Muscle of leg (tissue), 16 donors: Measurements from ENCODE around the gene PMF1. TPM values are rescaled to one million over a fixed set of nuclear protein-coding genes. Genes with fewer than 3 reads are reported as not detected.

ENCODE experiments used
- DNase-seq: peaks from one replicate; pipeline ENCODE4 v3.0.0; 2013
- H3K27ac ChIP-seq: one replicate; pipeline ENCODE4 v1.5.1; 2013; ENCODE audit warnings: mild to moderate bottlenecking, low read length, control low read depth
- H3K27me3 ChIP-seq: one replicate; pipeline ENCODE4 v1.6.1; 2013; ENCODE audit warnings: low read length; ENCODE audit not compliant: control insufficient read depth, insufficient read depth
- H3K36me3 ChIP-seq: one replicate; pipeline ENCODE4 v1.6.1; 2013; ENCODE audit warnings: low read length; ENCODE audit not compliant: control insufficient read depth, insufficient read depth
- H3K4me1 ChIP-seq: one replicate; pipeline ENCODE4 v1.6.1; 2013; ENCODE audit warnings: low read length; ENCODE audit not compliant: control insufficient read depth, insufficient read depth
- H3K4me3 ChIP-seq: one replicate; pipeline ENCODE4 v1.5.1; 2013; ENCODE audit warnings: low read length, control low read depth
- H3K9me3 ChIP-seq: replicated peaks from 2 replicates; pipeline ENCODE4 v1.6.1; 2013; ENCODE audit warnings: low read depth, low read length; ENCODE audit not compliant: control insufficient read depth
- WGBS: methylation state at CpG from one replicate; pipeline ENCODE4 v1.1.5; 2013; ENCODE audit warnings: missing lambda C conversion rate; ENCODE audit not compliant: insufficient coverage; 5-methylcytosine and 5-hydroxymethylcytosine counted together
- long read RNA-seq, 11 donors: transcript quantifications; one replicate each; lab custom pipeline, GENCODE V29; 2026
- polyA plus RNA-seq, 8 donors: library from polyadenylated mRNA; unstranded; fragments of 120-200 nt; gene quantifications; one replicate each; pipeline versions ENCODE4 v1.2.1 to v1.2.3, GENCODE V29; 2013; ENCODE audit warnings: inconsistent platforms in 1 of 8, low replicate concordance in 1 of 8; ENCODE audit not compliant: insufficient read length in 8 of 8, insufficient read depth in 1 of 8
- total RNA-seq: library from RNA; stranded (reverse); fragments of 120-200 nt; gene quantifications from one replicate; pipeline ENCODE4 v1.2.4, GENCODE V29; 2013

PMF1 gene, protein sequence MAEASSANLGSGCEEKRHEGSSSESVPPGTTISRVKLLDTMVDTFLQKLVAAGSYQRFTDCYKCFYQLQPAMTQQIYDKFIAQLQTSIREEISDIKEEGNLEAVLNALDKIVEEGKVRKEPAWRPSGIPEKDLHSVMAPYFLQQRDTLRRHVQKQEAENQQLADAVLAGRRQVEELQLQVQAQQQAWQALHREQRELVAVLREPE
- total RNA-seq (51.8 TPM), polyA plus RNA-seq (10 to 100 TPM; 42.2 to 53.0 (median 43.7) TPM)
- long read RNA-seq, donor 1, transcript PMF1-202 (5 exons, 1,068 nt), result major isoform, 12 of 12 reads
- long read RNA-seq, donor 1, partial matches to known transcripts, result 0 of 12 reads
- long read RNA-seq, donor 1, other reads (novel, unspliced or antisense), result 0 of 12 reads
- long read RNA-seq, donor 2, partial matches to known transcripts, result 0 of 1 reads
- long read RNA-seq, donor 2, other reads (novel, unspliced or antisense), result 0 of 1 reads
- long read RNA-seq, donor 3, transcript PMF1-202 (5 exons, 1,068 nt), result major isoform, 10 of 10 reads
- long read RNA-seq, donor 3, partial matches to known transcripts, result 0 of 10 reads
- long read RNA-seq, donor 3, other reads (novel, unspliced or antisense), result 0 of 10 reads
- long read RNA-seq, donor 4, transcript PMF1-202 (5 exons, 1,068 nt), result major isoform, 20 of 29 reads
- long read RNA-seq, donor 4, partial matches to known transcripts, result 9 of 29 reads
- long read RNA-seq, donor 4, other reads (novel, unspliced or antisense), result 0 of 29 reads
- long read RNA-seq, donor 5, transcript PMF1-202 (5 exons, 1,068 nt), result major isoform, 38 of 78 reads
- long read RNA-seq, donor 5, partial matches to known transcripts, result 38 of 78 reads
- long read RNA-seq, donor 5, other reads (novel, unspliced or antisense), result 0 of 78 reads
- long read RNA-seq, donor 6, transcript PMF1-202 (5 exons, 1,068 nt), result major isoform, 32 of 73 reads
- long read RNA-seq, donor 6, partial matches to known transcripts, result 39 of 73 reads
- long read RNA-seq, donor 6, other reads (novel, unspliced or antisense), result 0 of 73 reads
- long read RNA-seq, donor 7, transcript PMF1-202 (5 exons, 1,068 nt), result major isoform, 11 of 40 reads
- long read RNA-seq, donor 7, partial matches to known transcripts, result 29 of 40 reads
- long read RNA-seq, donor 7, other reads (novel, unspliced or antisense), result 0 of 40 reads
- long read RNA-seq, donor 8, transcript PMF1-202 (5 exons, 1,068 nt), result major isoform, 15 of 17 reads
- long read RNA-seq, donor 8, partial matches to known transcripts, result 0 of 17 reads
- long read RNA-seq, donor 8, other reads (novel, unspliced or antisense), result 0 of 17 reads
- long read RNA-seq, donor 9, transcript PMF1-202 (5 exons, 1,068 nt), result major isoform, 9 of 27 reads
- long read RNA-seq, donor 9, partial matches to known transcripts, result 18 of 27 reads
- long read RNA-seq, donor 9, other reads (novel, unspliced or antisense), result 0 of 27 reads
- long read RNA-seq, donor 10, transcript PMF1-202 (5 exons, 1,068 nt), result major isoform, 21 of 21 reads
- long read RNA-seq, donor 10, partial matches to known transcripts, result 0 of 21 reads
- long read RNA-seq, donor 10, other reads (novel, unspliced or antisense), result 0 of 21 reads
- long read RNA-seq, donor 11, transcript PMF1-202 (5 exons, 1,068 nt), result major isoform, 19 of 20 reads
- long read RNA-seq, donor 11, partial matches to known transcripts, result 0 of 20 reads
- long read RNA-seq, donor 11, other reads (novel, unspliced or antisense), result 0 of 20 reads

DNA sequence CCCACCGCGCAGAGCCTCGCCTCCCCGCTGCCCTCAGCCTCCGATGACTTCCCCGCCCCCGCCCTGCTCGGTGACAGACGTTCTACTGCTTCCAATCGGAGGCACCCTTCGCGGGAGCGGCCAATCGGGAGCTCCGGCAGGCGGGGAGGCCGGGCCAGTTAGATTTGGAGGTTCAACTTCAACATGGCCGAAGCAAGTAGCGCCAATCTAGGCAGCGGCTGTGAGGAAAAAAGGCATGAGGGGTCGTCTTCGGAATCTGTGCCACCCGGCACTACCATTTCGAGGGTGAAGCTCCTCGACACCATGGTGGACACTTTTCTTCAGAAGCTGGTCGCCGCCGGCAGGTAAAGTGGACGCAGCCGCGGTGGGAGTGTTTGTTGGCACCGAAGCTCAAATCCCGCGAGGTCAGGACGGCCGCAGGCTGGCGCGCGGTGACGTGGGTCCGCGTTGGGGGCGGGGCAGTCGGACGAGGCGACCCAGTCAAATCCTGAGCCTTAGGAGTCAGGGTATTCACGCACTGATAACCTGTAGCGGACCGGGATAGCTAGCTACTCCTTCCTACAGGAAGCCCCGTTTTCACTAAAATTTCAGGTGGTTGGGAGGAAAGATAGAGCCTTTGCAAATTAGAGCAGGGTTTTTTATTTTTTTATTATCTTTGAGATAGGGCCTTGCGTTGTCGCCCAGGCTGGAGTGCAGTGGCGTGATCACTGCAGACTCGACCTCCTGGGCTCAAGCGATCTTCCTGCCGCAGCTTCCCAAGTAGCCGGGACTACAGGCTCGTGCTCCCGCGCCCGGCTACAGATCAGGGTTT lies at the start of gene PMF1:
Gene PMF1, plus strand, starts transcription at position 175 of the 811 bp plus-strand sequence. Its CDS starts 9 bp downstream, at position 184.
- H3K27ac ChIP-seq, result peak within 1 kb of the TSS; percentile 98
- no peaks in the 10 kb centered on the region for H3K9me3 ChIP-seq
- peak within 1 kb of the TSS; percentile 62 for H3K4me3 ChIP-seq
- peak; percentile 99 for DNase-seq
- no peaks in the 10 kb centered on the region for H3K27me3 ChIP-seq
- H3K36me3 ChIP-seq, result peaks cover 41% of the 10 kb centered on the region
- H3K4me1 ChIP-seq, result peaks cover 12% of the 10 kb centered on the region
- WGBS, result 0% methylated on average over 51 of the region's 61 CpGs

DNA sequence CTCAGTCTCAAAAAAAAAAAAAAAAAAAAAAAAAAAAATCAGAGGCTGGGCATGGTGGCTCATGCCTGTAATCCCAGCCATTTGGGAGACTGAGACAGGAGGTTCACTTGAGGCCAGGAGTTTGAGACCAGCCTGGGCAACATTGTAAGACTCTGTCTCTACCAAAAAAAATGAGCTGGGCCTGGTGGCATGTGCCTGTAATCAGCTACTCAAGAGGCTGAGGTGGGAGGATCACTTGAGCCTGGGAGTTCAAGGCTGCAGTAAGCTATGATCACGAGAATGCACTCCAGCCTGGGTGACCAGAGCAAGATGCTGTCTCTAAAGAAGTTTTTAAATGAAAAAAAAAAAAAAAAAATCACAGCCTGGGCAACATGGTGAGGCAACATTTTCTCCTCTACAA lies 49.1 kb upstream of the PMF1 start:
- Histone ChIP-seq H3K27ac (no peak overlapping the region), H3K27me3 (no peaks in the 10 kb centered on the region), H3K4me1 (peaks cover 28% of the 10 kb centered on the region), H3K36me3 (no peaks in the 10 kb centered on the region), H3K9me3 (no peaks in the 10 kb centered on the region), H3K4me3 (no peak overlapping the region)
- WGBS, result no CpG with 5 or more reads among the region's 1 CpG
- DNase-seq, result no peak

- DNase-seq, result no peak
- Histone ChIP-seq H3K27me3 (no peaks in the 10 kb centered on the region), H3K36me3 (no peaks in the 10 kb centered on the region), H3K4me1 (peaks cover 28% of the 10 kb centered on the region), H3K4me3 (no peak overlapping the region), H3K27ac (no peak overlapping the region), H3K9me3 (no peaks in the 10 kb centered on the region)
- WGBS, result no CpG with 5 or more reads among the region's 6 CpGs
These were observed 48.5 kb upstream of the PMF1 start for GRCh38 chr1:156164125-156164831.

GRCh38 chr1:156165083-156165482 lies 47.7 kb upstream of the PMF1 start:
- H3K4me3 ChIP-seq, result no peak overlapping the region
- no peaks in the 10 kb centered on the region for H3K27me3 ChIP-seq
- H3K9me3 ChIP-seq, result no peaks in the 10 kb centered on the region
- 80% methylated on average over 2 of the region's 2 CpGs for WGBS
- DNase-seq, result no peak
- H3K27ac ChIP-seq, result no peak overlapping the region
- no peaks in the 10 kb centered on the region for H3K36me3 ChIP-seq
- H3K4me1 ChIP-seq, result peaks cover 25% of the 10 kb centered on the region

DNA sequence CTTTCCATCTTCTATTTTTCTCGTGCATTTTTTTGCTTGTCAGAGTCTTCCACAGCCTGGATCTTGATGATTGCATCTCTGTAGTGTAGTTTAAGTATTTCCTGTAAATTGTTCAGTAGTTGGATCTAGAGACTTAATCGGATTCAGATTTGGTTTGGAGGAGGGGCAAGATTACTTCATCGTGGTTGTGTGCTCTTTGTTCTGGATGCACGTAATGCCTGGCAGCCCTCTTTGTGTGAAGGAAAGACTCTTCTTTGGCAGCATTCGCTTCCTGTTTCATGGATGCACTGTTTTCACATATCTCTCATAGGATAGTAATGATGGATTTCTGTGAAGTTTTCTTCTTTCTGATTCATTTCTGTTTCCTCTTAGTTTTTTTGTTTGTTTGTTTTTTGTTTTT lies 45.3 kb upstream of the PMF1 start:
- no peaks in the 10 kb centered on the region for H3K9me3 ChIP-seq
- DNase-seq, result no peak
- H3K27me3 ChIP-seq, result no peaks in the 10 kb centered on the region
- H3K27ac ChIP-seq, result no peak overlapping the region
- no peak overlapping the region for H3K4me3 ChIP-seq
- no CpG with 5 or more reads among the region's 5 CpGs for WGBS
- no peaks in the 10 kb centered on the region for H3K36me3 ChIP-seq
- H3K4me1 ChIP-seq, result peaks cover 6% of the 10 kb centered on the region

GRCh38 chr1:156172696-156173470 lies 39.9 kb upstream of the PMF1 start:
- DNase-seq, result no peak
- Histone ChIP-seq H3K27me3 (no peaks in the 10 kb centered on the region), H3K4me1 (no peaks in the 10 kb centered on the region), H3K36me3 (peaks cover 3% of the 10 kb centered on the region), H3K4me3 (no peak overlapping the region), H3K27ac (no peak overlapping the region), H3K9me3 (no peaks in the 10 kb centered on the region)
- WGBS, result 42% methylated on average over 5 of the region's 9 CpGs

GRCh38 chr1:156176610-156177210 lies 36.1 kb upstream of the PMF1 start:
- Histone ChIP-seq H3K9me3 (no peaks in the 10 kb centered on the region), H3K27ac (no peak overlapping the region), H3K27me3 (peaks cover 3% of the 10 kb centered on the region), H3K36me3 (peaks cover 3% of the 10 kb centered on the region), H3K4me3 (no peak overlapping the region), H3K4me1 (no peaks in the 10 kb centered on the region)
- no peak for DNase-seq
- WGBS, result 77% methylated on average over 12 of the region's 12 CpGs
